ENCODE measurements around the gene CHMP6. TPM values are rescaled to one million over a fixed set of nuclear protein-coding genes. Genes with fewer than 3 reads are reported as not detected.

CHMP6 gene
- total RNA-seq, 1 experiment from 2014 or later, result 9.7 TPM

DNA sequence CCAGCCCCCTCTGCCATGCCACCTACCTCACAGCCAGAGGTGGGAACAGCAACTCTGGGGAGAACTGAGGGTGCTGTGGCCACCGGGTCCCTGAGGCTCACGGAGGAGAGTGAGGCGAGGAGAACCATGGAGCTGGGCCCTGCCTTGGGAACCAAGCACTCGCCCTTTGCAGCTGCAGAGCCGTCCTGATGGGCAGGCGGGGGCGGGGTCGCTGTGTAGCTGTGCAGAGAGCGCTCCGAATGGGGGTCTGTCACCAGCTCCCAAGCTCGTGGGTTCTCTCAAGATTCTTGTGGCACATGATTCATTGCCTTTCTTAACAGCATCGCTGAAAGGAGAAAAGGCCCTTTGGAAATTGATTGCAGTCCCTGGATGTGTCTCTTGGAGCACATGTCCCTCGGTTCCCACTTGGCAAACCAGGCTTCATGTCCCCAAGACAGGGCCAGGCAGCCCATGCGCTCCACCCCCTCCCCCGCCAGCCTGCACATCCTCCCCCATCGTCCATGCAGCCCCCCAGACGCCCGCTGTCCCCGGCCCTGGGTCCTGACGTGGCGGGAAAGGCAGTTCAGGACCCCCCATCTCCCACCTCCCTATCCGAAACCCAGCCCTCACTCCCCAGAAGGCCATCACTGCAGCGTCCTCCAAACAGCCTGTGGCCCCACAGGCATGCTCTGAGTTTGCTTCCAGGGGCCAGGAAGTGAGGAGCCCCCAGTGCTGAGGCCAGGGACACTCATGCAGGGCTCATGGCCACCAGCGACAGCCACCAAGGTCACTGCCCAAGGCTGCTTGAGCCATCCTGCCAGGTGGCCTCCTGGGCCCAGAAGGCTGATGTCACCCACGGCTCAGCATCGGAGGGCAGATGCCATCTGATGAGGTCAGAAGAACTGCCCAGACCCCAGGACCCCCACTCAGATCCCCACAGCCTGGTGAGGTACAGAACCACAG is 20.6 kb upstream of the CHMP6 start:
- DNase-seq (ENCODE audit: low spot score), result no peak

DNA sequence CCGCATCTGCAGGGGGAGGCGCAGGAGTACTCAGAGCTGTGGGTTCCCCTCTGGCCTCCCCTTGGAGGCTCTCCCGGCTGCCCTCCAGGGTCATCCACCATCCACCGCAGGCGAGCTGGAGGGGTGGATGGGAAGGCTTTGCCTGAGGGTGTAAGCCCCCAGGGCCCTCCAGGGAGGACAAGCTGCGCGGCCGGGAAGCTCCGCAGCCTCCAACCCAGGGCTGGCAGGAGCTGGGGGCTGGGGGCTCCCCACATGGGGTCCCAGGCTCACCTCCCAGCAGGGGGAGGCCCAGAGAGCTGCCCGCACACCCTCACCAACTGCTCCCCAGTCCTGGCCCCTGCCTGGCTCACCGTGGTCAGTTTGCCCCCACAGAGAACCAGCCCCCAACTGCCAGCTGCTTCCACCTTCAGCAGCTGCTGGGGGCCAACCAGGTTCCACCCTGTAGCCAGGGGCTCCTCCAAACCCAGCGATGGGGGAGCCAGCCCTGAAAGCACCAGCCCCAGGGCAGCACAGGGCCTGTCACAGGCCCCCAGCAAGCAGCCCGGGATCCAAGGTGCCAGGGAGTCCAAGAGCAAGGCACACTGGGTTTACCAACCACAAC is 19.8 kb upstream of the CHMP6 start:
- DNase-seq (ENCODE audit: low spot score), result no peak

DNA sequence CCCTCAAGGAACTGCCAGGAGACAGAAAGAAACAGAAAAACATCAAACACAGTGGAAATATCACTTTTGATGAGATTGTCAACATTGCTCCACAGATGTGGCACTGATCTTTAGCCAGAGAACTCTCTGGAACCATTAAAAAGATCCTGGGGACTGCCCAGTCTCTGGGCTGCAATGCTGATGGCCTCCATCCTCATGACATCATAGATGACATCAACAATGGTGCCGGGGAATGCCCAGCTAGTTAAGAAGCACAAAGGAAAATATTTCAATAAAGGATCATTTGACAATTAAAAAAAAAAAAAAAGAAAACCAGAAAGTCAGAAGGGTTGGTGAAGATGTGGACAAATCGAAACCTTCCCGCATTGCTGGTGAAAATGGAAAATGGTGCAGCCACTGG is 14.9 kb upstream of the CHMP6 start:
- no peak for DNase-seq (ENCODE audit: low spot score)

DNA sequence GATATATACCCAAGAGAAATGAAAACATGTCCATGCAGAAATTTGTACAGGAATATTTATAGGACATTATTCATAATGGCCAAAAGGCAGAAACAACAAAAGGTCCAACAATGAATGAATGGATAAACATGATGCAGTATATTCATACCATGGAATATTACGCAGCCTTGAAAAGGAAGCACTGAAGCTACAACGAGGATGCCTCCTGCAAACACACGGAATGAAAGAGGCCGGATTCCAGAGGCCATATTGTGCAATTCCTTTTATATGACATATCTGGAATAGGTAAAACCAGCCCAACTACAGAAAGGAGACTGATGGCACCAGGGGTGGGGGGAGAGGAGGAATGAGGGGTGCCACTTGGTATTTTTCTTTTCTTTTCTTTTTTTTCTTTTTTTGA is 14.5 kb upstream of the CHMP6 start:
- no peak for DNase-seq (ENCODE audit: low spot score)

DNA sequence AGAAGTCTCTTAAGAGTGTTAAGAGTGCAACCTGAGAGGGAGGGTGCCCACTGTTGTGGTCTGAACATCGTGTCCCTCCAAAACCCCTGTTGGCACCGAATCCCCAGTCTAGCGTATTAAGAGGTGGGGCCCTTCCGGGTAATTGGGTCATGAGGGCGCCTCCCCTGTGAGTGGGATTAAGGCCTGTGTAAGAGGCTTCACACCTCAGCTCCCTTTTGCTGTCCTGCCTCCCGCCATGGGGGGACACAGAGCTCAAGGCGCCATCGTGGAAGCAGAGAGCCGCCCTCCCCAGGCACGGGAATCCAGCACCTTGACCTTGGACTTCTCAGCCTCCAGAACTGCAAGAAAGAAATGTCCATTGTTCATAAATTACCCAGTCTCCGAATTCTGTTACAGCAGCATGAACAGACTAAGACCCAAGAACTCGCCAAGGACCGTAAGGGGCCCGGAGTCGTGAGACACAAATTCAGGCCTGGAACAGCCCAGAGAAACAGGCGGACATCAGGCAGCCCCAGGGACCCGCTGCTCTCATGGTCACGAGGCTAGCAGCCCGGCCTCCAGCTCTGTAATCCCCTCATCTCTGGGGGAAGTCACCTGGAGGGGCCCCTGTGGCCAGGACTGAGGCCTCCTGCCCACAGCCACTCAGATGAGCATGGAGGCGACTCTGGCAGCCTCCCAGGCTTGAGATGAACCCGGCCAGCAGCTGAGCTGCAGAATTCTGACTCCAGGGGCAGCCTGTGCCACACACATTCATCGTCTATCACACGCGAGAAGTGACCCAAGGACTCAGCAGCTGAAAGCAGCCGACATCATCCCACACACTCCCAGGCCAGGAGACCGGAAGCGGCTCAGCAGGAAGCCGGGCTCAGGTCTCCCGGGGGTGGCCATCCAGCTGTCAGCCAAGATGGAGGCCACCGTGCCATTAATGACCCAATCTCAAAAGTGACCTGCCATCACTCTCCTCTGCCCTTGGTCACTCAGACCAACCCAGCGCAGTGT is 12.8 kb upstream of the CHMP6 start:
- no peak for DNase-seq (ENCODE audit: low spot score)

DNA sequence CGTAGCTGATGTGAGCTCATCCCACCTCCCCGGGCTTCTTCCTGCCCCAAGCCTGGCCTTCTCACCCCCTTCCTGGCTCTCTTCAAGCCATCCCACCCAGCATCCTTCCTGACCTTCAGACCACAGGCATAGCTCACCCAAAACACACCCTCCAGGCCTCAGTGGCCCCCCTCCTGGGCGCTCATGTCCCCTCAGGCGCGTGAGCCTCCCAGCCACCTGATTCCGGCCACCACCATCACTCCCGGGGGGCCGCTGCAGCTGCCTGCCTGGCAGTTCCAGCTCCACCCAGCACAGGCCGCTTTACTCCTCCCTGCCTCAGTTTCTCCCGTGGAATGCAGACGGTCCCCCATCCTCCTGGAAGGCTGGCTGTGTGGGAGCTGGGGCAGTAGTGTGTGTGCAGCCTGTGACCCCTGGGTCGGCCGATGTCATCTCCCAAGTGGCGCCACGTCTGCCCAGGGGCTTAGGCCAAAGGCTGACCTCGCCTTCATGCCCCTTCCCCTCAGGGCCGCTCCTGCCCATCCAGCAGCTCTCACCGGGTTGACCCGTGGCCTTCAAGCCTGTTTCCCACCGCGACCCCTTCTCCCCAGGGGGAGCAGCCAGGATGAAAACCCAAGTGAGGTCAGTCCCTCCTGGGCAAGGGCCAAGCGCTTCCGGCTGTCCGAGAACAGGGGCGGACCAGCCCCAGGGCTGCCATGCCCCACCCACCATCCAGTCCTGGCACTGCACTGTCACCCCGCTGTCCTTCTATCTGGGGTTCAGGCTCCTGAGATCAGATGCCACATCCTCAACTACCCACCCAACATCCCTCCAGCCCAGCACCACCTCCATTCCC is 11.9 kb upstream of the CHMP6 start:
- DNase-seq (ENCODE audit: low spot score), result no peak

DNA sequence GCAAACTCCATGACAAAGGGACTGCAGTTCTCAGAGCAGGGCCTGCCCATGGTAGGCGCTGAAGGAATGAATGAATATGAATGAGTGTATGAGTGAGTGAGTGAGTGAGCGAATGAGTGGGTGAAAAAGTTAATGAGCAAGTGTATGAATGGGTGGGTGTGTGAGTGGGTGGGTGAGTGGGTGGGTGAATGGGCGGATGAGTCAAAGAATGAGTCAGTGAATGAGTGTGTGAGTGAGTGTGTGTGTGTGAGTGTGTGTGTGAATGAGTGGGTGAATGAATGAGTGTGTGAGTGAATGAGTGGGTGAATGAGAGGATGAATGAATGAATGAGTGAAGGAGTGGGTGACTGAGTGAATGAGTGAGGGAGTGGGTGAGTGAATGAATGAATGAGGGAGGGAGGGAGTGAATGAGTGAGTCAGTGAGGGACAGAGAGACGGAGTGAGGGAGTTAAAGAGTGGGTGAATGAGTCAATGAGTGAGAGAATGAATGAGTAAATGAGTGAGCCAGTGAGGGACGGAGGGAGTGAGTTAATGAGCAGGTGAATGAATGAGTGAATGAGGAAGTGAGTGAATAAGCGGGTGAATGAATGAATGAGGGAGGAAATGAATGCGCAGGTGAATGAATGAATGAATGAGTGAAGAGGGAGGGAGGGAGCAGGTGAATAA is 11.1 kb upstream of the CHMP6 start:
- no peak for DNase-seq (ENCODE audit: low spot score)

DNA sequence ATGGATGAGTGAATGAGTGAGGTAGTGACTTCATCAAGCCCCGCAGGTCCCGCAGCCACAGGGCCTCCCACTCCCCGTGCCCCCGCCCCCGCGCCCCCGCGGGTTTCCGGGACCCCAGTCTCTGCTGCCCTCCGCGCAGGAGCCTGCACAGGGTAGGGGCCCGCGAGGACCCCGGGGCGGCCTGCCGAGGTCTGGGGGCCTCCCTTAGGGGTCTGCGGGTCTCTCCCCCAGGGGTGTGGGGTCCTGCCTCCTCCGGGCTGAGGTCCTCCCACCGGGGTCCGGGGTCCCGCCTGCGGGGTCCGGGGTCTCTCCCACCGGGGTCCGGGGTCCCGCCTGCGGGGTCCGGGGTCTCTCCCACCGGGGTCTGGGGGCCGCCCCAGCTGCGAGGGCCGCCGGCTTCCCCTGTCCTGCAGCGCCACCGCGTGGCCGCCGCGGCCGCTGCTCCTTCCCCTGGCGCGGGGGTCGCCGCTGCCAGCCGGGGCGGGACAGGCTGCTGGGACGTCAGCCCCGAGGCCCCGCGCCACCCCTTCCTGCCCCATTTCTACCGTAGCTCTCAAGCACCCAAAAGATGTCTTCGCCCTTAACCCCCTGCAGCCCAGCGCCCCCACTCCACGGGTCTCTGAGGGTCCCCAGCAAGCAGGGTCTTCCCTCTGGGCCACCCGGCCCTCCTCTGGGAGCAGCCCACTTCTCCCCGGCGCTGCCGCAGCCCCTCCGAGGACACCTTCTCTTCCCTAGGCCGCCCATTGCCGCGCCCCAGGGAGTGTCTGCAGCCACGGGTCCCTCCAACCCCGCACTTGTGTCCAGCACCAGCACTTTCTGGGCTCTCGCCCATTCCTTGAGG is 10.4 kb upstream of the CHMP6 start:
- DNase-seq (ENCODE audit: low spot score), result no peak

DNA sequence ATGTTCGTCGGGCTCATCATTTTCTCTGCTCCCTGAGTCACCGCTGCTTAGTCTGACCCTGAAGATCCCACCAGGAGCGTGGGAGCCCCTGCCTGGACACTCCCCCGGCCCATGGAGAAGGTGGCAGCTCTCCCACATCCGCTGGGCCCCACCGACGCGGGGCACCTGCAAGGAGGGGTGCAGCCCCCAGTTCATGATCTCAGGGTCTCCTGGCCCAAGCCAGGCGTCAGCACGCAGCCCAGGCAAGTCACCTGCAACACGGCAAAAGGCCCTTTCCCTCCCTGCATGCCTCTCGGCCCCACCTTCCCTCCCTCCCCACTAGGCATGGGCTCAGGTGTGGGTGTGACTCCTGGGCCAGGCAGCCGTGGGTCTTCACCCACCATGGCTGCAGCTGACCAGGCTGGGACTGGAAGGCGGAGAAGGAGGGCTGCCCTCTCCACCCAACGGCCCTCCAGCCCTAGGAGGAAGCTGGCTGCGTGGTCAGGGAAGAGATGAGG is 9.7 kb upstream of the CHMP6 start:
- DNase-seq (ENCODE audit: low spot score), result no peak

DNA sequence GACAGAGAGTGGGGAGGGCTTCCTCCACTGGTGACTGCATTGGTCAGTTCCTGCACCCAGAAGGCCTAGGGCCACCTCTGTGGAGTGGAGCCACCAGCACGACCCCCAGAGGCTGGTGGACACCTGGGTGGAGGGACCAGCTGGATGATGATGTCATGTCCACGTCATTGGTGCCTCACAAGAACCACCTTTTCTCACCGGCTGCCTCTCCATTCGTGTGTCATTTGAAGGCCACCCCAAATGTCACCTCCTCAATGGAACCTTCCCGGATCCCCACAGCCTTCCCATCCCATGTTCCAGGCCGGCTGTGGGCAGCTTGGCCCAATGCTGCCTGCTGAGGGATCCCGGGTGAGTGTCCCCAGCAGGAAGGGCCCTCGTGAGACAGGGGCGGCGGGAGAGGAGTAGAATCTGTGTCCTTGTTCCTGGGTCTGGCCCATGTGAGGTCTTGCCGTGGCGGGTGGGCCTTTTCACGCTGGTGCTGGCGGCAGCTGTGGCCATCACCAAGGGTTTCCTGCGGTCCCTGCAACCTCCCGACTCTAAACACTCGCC is 9.1 kb upstream of the CHMP6 start:
- no peak for DNase-seq (ENCODE audit: low spot score)

DNA sequence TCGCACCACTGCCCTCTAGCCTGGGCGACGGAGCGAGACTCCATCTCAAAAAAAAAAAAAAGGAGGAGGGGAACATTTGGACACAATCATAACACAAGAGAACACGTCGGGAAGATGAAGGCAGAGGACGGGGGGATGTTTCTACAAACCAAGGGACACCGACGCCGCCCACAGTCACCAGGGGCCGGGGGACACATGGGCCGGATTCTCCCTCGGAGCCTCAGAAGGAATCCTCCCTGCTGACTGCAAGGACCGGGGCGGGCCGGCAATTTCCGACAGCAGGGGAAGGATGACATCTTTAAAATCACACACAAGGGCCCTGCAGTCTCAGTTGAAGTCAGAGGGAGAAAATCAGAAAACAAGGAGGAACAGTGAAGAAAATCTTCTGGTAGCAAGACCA is 8.1 kb upstream of the CHMP6 start:
- DNase-seq (ENCODE audit: low spot score), result no peak

DNA sequence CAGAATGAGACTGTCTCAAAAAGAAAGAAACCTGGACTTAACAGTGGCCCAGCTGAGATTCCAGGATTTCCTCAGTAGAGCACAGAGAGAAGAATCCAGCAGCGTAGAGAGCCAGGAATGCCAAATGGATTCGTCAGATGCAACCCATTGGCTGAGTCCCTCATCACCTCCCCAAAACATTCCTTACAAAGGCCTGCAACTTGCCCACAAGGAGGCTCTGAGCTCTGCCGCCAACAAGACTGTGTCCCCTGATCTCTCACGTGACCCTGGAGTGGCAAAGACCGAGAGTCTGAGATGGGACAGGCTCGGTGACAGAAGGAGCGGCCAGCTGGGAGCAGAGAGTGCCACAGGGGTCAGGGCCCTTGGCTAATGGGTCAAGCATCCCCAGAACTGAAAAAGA is 6.9 kb upstream of the CHMP6 start:
- peak; percentile 37 for DNase-seq (ENCODE audit: low spot score)

DNA sequence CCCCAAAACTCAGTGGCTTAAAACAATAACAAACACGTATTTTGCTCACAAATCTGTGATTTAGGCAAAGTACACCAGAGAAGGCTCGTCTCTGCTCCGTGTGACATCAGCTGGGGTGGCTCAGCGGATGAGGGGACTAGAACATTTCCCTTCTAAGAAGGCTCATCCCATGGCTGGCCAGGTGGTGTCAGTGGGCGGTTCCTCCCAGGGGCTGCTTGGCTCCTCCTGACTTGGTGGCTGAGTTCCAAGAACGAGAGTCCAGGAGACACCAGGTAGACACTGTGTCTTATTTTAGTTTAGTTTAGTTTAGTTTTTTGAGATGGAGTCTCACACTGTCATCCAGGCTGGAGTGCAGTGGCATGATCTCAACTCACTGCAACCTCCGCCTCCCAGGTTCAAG is 5.6 kb upstream of the CHMP6 start:
- DNase-seq (ENCODE audit: low spot score), result no peak

DNA sequence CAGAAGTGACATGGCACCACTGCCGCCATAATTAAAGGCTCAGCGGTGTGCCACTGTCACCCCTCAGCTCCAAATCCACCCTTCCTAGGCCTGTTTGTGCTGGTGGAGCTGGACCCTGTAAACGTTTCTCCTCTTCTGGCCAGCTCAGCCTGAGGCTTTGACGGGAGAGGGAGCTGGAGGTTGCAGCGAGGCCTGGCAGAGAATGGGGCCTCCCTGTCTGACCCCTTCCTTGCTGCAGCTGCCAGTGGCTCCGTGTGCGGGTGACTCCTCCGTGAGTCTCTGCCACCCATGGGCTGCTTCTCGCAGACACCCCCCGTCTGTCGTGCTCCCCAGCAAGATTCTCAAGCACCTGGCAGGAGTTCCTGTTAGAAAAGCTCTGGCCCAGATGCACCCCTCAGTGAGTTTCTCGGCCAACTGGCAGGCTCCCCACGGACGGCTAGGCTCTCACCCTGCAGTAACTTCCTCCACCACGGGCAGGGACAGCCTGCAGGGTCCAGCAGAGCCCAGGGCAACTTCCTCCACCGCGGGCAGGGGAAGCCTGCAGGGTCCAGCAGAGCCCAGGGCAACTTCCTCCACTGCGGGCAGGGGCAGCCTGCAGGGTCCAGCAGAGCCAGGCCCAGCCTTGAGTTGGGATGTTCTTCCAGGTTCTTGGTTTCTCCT is 4.7 kb upstream of the CHMP6 start:
- no peak for DNase-seq (ENCODE audit: low spot score)

DNA sequence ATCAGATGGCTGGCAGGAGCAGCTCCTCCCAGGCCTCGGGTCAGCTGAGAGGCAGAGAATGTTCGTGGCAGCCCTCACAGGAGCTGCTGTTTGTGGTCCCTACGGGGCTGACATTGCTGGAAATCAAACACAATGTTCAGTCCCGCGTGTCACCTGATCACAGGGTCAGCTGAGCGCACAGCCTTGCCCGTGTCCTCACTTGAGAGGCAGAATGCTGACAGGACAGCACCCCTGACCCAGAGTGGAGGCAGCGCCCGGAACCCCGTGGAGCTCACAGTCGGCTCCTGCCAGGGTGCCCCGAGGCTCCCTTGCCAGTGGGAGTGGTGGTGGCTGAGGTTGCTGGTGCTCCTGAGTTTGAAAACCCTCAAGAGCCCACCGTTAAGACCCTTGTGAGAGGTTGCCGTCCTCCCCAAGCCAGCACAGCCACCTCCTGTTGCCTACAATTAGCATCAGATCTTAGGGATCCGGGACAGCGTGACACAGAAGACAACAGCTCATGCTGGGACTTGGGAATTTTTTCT is 3.6 kb upstream of the CHMP6 start:
- no peak for DNase-seq (ENCODE audit: low spot score)

DNA sequence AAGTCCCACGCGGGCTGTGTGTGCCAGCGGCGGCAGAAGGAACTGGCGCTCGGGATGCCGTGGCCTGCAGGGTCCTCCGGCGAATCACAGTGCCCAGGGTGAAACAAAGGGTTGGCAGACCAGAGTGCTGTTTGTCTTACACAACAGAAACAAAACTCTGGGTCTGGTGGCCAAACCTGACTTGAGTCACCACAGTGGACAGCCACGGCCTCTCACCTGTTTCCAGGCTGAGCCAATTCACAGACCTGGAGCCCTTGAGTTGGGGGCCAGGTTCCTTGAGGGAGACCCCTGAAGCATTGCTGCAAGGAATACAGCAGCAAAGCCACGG is 2.1 kb upstream of the CHMP6 start:
- no peak for DNase-seq (ENCODE audit: low spot score)

DNA sequence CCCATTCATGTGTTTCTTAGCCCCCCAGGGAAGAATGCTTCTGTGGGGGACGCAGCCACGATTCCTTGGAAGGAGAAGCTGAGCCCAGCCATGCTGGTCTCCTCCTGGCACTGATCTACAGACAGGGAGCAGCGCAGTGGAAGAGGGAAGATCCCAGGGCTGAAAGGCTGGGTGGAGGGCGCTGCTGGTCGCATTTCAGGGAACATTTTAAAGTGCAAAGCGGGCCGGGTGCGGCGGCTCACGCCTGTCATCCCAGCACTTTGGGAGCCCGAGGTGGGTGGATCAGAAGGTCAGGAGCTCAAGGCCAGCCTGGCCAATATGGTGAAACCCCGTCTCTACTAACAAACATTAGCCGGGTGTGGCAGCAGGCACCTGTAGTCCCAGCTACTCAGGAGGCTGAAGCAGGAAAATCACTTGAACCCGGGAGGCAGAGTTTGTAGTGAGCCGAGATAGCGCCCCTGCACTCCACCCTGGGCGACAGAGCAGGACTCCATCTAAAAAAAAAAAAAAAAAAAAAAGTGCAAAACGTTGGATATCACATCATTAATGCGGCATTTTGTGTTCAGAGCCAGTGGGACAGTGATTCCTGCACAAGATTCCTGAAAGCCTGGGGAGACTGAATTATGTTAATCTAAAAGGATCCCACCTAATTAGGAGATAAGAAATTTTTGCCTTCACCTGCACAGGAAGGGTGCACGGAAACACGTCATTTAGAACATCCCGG is 558 bp upstream of the CHMP6 start:
- DNase-seq (ENCODE audit: low spot score), result peak; percentile 18

Data from HT-29 (cell line).